CD14-positive monocyte (primary cell): Measurements from ENCODE around the gene PNPLA7. TPM values are rescaled to one million over a fixed set of nuclear protein-coding genes. Genes with fewer than 3 reads are reported as not detected.

ENCODE experiments used
- DNase-seq, 3 donors: peaks; one replicate each; pipeline ENCODE4 v3.0.0-alpha.2; 2011 to 2022
- H2AFZ ChIP-seq: 2 replicates; pipeline ENCODE4 v1.6.0; 2012; ENCODE audit warnings: mild to moderate bottlenecking, low read depth, low read length, inconsistent platforms; ENCODE audit not compliant: insufficient read depth, poor library complexity, severe bottlenecking
- H3K27ac ChIP-seq, 2 donors: 1 replicate in 1 of 2; 2 replicates in 1 of 2; pipeline ENCODE4 v1.5.1; 2012 to 2013; ENCODE audit warnings: low read length in 2 of 2, control low read depth in 1 of 2, inconsistent platforms in 1 of 2, low read depth in 1 of 2, mild to moderate bottlenecking in 1 of 2
- H3K27me3 ChIP-seq, 2 donors: one replicate each; pipeline versions ENCODE4 v1.6.0 to v1.6.1; 2011 to 2013; ENCODE audit warnings: low read length in 2 of 2; ENCODE audit not compliant: control insufficient read depth in 2 of 2, insufficient read depth in 2 of 2
- H3K36me3 ChIP-seq, 2 donors: replicated peaks in 1 of 2; 1 replicate in 1 of 2; 2 replicates in 1 of 2; pipeline versions ENCODE4 v1.5.1 to v1.6.1; 2012 to 2013; ENCODE audit warnings: low read length in 2 of 2, control low read depth in 1 of 2, inconsistent platforms in 1 of 2, mild to moderate bottlenecking in 1 of 2; ENCODE audit not compliant: insufficient read depth in 2 of 2, control insufficient read depth in 1 of 2
- H3K4me1 ChIP-seq, 2 donors: 1 replicate in 1 of 2; 2 replicates in 1 of 2; pipeline versions ENCODE4 v1.5.1 to v1.6.1; 2012 to 2013; ENCODE audit warnings: low read length in 2 of 2, control low read depth in 1 of 2, inconsistent platforms in 1 of 2, mild to moderate bottlenecking in 1 of 2, moderate library complexity in 1 of 2; ENCODE audit not compliant: insufficient read depth in 2 of 2, control insufficient read depth in 1 of 2
- H3K4me2 ChIP-seq: replicated peaks from 2 replicates; pipeline ENCODE3; 2012; ENCODE audit warnings: low read length, moderate library complexity, mild to moderate bottlenecking; ENCODE audit not compliant: poor library complexity, severe bottlenecking; ENCODE audit errors: extremely low read depth
- H3K4me3 ChIP-seq, 3 experiments: fragments of 200-600 bp in 1 of 3; sonication (generic) in 1 of 3; replicated peaks in 1 of 3; 1 replicate in 2 of 3; 2 replicates in 1 of 3; pipeline ENCODE4 v1.5.1; 2011 to 2013; ENCODE audit warnings: low read length in 3 of 3, mild to moderate bottlenecking in 3 of 3, control low read depth in 2 of 3, low read depth in 2 of 3, inconsistent platforms in 1 of 3, moderate library complexity in 1 of 3
- H3K79me2 ChIP-seq: 2 replicates; pipeline ENCODE4 v1.6.0; 2012; ENCODE audit warnings: mild to moderate bottlenecking, control low read depth, inconsistent platforms, low read length, moderate library complexity; ENCODE audit not compliant: insufficient read depth
- H3K9ac ChIP-seq: 2 replicates; pipeline ENCODE4 v1.6.0; 2017; ENCODE audit warnings: low read length, mild to moderate bottlenecking; ENCODE audit not compliant: insufficient read depth, poor library complexity, severe bottlenecking
- H3K9me3 ChIP-seq, 2 donors: replicated peaks in 1 of 2; 1 replicate in 1 of 2; 2 replicates in 1 of 2; pipeline versions ENCODE4 v1.5.1 to v1.6.1; 2012 to 2013; ENCODE audit warnings: low read length in 2 of 2, control low read depth in 1 of 2; ENCODE audit not compliant: control insufficient read depth in 1 of 2, insufficient read depth in 1 of 2
- H4K20me1 ChIP-seq: 2 replicates; pipeline ENCODE4 v1.6.0; 2012; ENCODE audit warnings: mild to moderate bottlenecking, low read length, control low read depth, moderate library complexity; ENCODE audit not compliant: insufficient read depth
- H3K27ac Mint-ChIP-seq, 7 donors: one replicate each; pipeline ENCODE4 v1.8.0; 2020; ENCODE audit warnings: mild to moderate bottlenecking in 7 of 7, mixed read lengths in 7 of 7, moderate library complexity in 6 of 7, inconsistent platforms in 2 of 7
- H3K27me3 Mint-ChIP-seq, 3 donors: one replicate each; pipeline ENCODE4 v1.8.0; 2021 to 2022; ENCODE audit warnings: low read depth in 3 of 3, mild to moderate bottlenecking in 3 of 3, mixed read lengths in 3 of 3, moderate library complexity in 3 of 3, inconsistent platforms in 1 of 3
- H3K36me3 Mint-ChIP-seq, 2 donors: one replicate each; pipeline ENCODE4 v1.8.0; 2020; ENCODE audit warnings: mixed read lengths in 2 of 2, inconsistent platforms in 1 of 2, mild to moderate bottlenecking in 1 of 2
- H3K4me1 Mint-ChIP-seq: one replicate; pipeline ENCODE4 v1.8.0; 2020; ENCODE audit warnings: mild to moderate bottlenecking, mixed read lengths
- H3K4me3 Mint-ChIP-seq, 2 donors: one replicate each; pipeline ENCODE4 v1.8.0; 2020; ENCODE audit warnings: mild to moderate bottlenecking in 2 of 2, mixed read lengths in 2 of 2, moderate library complexity in 1 of 2
- H3K9me3 Mint-ChIP-seq, 7 donors: one replicate each; pipeline ENCODE4 v1.8.0; 2020 to 2022; ENCODE audit warnings: mixed read lengths in 7 of 7, mild to moderate bottlenecking in 6 of 7, moderate library complexity in 6 of 7, inconsistent platforms in 2 of 7
- WGBS: methylation state at CpG from one replicate; pipeline ENCODE4 v1.1.5; 2013; ENCODE audit warnings: missing lambda C conversion rate; ENCODE audit not compliant: insufficient coverage; 5-methylcytosine and 5-hydroxymethylcytosine counted together
- intact Hi-C, 2 donors: fragments of 100-400 bp; cut with micrococcal nuclease; formaldehyde crosslinking; loops; one replicate each; pipeline versions ENCODE4 v1.15.0 to v1.15.1; 2023
- polyA plus RNA-seq, 3 donors: library from polyadenylated mRNA; depleted of rRNA in 1 of 3; unstranded in 2 of 3; stranded (reverse) in 1 of 3; fragments of 300-500 nt in 2 of 3; fragments of >200 nt in 1 of 3; fragmentation: Illumina TruSeq in 2 of 3; gene quantifications; 1 replicate in 2 of 3; 2 replicates in 1 of 3; pipeline ENCODE4 v1.2.3, GENCODE V29; 2012 to 2021
- TF ChIP-seq, protein P1 (sequence below): fragments of 200-600 bp; IDR thresholded peaks from one replicate; pipeline ENCODE4 v1.8.0; 2022; ENCODE audit warnings: antibody characterized with exemption, mild to moderate bottlenecking

PNPLA7 gene
- polyA plus RNA-seq, 3 donors, result 0.10 to 1.1 (median 0.14) TPM

- H3K9me3 ChIP-seq, result peaks cover 14 to 15% of the 10 kb centered on the region in 2 donors
- WGBS, result 7% methylated on average over 48 of the region's 52 CpGs
- Mint-ChIP-seq H3K27me3 (peaks cover 6 to 21% (median 11%) of the 10 kb centered on the region in 3 donors), H3K9me3 (peaks cover 0 to 14% (median 7%) of the 10 kb centered on the region in 7 donors), H3K4me3 (peak overlapping the region; percentile 45 to 63), H3K4me1 (peaks cover 3% of the 10 kb centered on the region), H3K36me3 (peaks cover 2 to 5% of the 10 kb centered on the region in 2 donors), H3K27ac (peak overlapping the region in 2 of 7 donors; percentile 9 to 41)
- H4K20me1 ChIP-seq, result no peaks in the 10 kb centered on the region
- no peaks in the 10 kb centered on the region for H3K79me2 ChIP-seq
- peaks cover 0 to 3% of the 10 kb centered on the region in 2 donors for H3K36me3 ChIP-seq
- peaks cover 18 to 33% of the 10 kb centered on the region in 2 donors for H3K4me1 ChIP-seq
- peak overlapping the region; percentile 29 for H2AFZ ChIP-seq
- DNase-seq, result peak; percentile 65 to 92 (median 69)
- intact Hi-C loops, result loop anchor here in 1 of 2 donors (10.0 kb wide), 1 partner anchor 143 kb away; the partner anchor contains the start of gene ARRDC1
- H3K4me2 ChIP-seq, result no peak overlapping the region
- no peak overlapping the region for H3K27ac ChIP-seq
- TF ChIP-seq, protein P1, sequence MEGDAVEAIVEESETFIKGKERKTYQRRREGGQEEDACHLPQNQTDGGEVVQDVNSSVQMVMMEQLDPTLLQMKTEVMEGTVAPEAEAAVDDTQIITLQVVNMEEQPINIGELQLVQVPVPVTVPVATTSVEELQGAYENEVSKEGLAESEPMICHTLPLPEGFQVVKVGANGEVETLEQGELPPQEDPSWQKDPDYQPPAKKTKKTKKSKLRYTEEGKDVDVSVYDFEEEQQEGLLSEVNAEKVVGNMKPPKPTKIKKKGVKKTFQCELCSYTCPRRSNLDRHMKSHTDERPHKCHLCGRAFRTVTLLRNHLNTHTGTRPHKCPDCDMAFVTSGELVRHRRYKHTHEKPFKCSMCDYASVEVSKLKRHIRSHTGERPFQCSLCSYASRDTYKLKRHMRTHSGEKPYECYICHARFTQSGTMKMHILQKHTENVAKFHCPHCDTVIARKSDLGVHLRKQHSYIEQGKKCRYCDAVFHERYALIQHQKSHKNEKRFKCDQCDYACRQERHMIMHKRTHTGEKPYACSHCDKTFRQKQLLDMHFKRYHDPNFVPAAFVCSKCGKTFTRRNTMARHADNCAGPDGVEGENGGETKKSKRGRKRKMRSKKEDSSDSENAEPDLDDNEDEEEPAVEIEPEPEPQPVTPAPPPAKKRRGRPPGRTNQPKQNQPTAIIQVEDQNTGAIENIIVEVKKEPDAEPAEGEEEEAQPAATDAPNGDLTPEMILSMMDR, result peak; percentile 30
- no peak overlapping the region for H3K4me3 ChIP-seq
- H3K27me3 ChIP-seq, result peaks cover 0 to 15% of the 10 kb centered on the region in 2 donors
- no peak overlapping the region for H3K9ac ChIP-seq
Measured at GRCh38 chr9:137461663-137462395, 88.4 kb downstream of the PNPLA7 start.

- no peaks in the 10 kb centered on the region for H4K20me1 ChIP-seq
- peaks cover 0 to 15% of the 10 kb centered on the region in 2 donors for H3K27me3 ChIP-seq
- Mint-ChIP-seq H3K9me3 (peaks cover 0 to 14% (median 7%) of the 10 kb centered on the region in 7 donors), H3K4me1 (peaks cover 3% of the 10 kb centered on the region), H3K36me3 (peaks cover 6 to 9% of the 10 kb centered on the region in 2 donors), H3K27me3 (peaks cover 5 to 21% (median 11%) of the 10 kb centered on the region in 3 donors), H3K27ac (peak overlapping the region in 1 of 7 donors; percentile 46), H3K4me3 (no peak overlapping the region)
- H3K79me2 ChIP-seq, result no peaks in the 10 kb centered on the region
- no peak overlapping the region for H3K27ac ChIP-seq
- no peak overlapping the region for H2AFZ ChIP-seq
- H3K4me2 ChIP-seq, result no peak overlapping the region
- H3K4me1 ChIP-seq, result peaks cover 18 to 33% of the 10 kb centered on the region in 2 donors
- peaks cover 14 to 15% of the 10 kb centered on the region in 2 donors for H3K9me3 ChIP-seq
- no peak for DNase-seq
- no peak overlapping the region for H3K9ac ChIP-seq
- intact Hi-C loops, result loop anchor here in 1 of 2 donors (10.0 kb wide), 1 partner anchor 144 kb away; the partner anchor contains the start of gene ARRDC1
- H3K4me3 ChIP-seq, result no peak overlapping the region
- 68% methylated on average over 9 of the region's 21 CpGs for WGBS
- TF ChIP-seq, protein P1, result no peak
- peaks cover 0 to 3% of the 10 kb centered on the region in 2 donors for H3K36me3 ChIP-seq
Measured at GRCh38 chr9:137461316-137461662, 88.9 kb downstream of the PNPLA7 start.
